MM.1S (cell line): ENCODE results near the gene ZNF488.

ENCODE experiments used
- DNase-seq: peaks from one replicate; pipeline ENCODE4 v3.0.0-alpha.2; 2015
- H2AFZ ChIP-seq: fragments of 300-600 bp; sonication (generic); 2 replicates; pipeline ENCODE4 v1.6.0; 2016; ENCODE audit warnings: antibody characterized with exemption, low read length
- H3F3A ChIP-seq: fragments of 300-600 bp; sonication (generic); 2 replicates; pipeline ENCODE4 v1.6.1; 2016; ENCODE audit warnings: mild to moderate bottlenecking, antibody characterized with exemption, low read length, moderate library complexity, mixed read lengths; ENCODE audit not compliant: insufficient read depth
- H3K27ac ChIP-seq: fragments of 300-600 bp; sonication (generic); 2 replicates; pipeline ENCODE4 v1.5.1; 2016; ENCODE audit warnings: mild to moderate bottlenecking, low read length
- H3K27me3 ChIP-seq: fragments of 300-600 bp; sonication (generic); replicated peaks from 2 replicates; pipeline ENCODE4 v1.6.0; 2016; ENCODE audit warnings: low read length; ENCODE audit not compliant: insufficient read depth
- H3K36me3 ChIP-seq: fragments of 300-600 bp; sonication (generic); replicated peaks from 2 replicates; pipeline ENCODE4 v1.6.1; 2016; ENCODE audit warnings: mild to moderate bottlenecking, low read length, mixed read lengths; ENCODE audit not compliant: insufficient read depth
- H3K4me1 ChIP-seq: fragments of 300-600 bp; sonication (generic); 2 replicates; pipeline ENCODE4 v1.6.1; 2016; ENCODE audit warnings: low read length, mixed read lengths
- H3K4me2 ChIP-seq: fragments of 300-600 bp; sonication (generic); 2 replicates; pipeline ENCODE4 v1.6.0; 2016; ENCODE audit warnings: low read depth, low read length
- H3K4me3 ChIP-seq: fragments of 300-600 bp; sonication (generic); 2 replicates; pipeline ENCODE4 v1.5.1; 2016; ENCODE audit warnings: low read length, mixed read lengths
- H3K79me2 ChIP-seq: fragments of 300-600 bp; sonication (generic); 2 replicates; pipeline ENCODE4 v1.6.1; 2016; ENCODE audit warnings: mixed run types, low read length, mixed read lengths
- H3K9ac ChIP-seq: fragments of 300-600 bp; sonication (generic); 2 replicates; pipeline ENCODE4 v1.6.1; 2016; ENCODE audit warnings: low read length, mixed read lengths
- H3K9me2 ChIP-seq: fragments of 300-600 bp; sonication (generic); replicated peaks from 2 replicates; pipeline ENCODE4 v1.6.1; 2016; ENCODE audit warnings: mild to moderate bottlenecking, low read length, mixed read lengths; ENCODE audit not compliant: insufficient read depth
- H3K9me3 ChIP-seq: fragments of 300-600 bp; sonication (generic); replicated peaks from 2 replicates; pipeline ENCODE4 v1.6.1; 2016; ENCODE audit warnings: mild to moderate bottlenecking, low read length, mixed read lengths; ENCODE audit not compliant: insufficient read depth
- H4K20me1 ChIP-seq: fragments of 300-600 bp; sonication (generic); 2 replicates; pipeline ENCODE4 v1.6.1; 2016; ENCODE audit warnings: mild to moderate bottlenecking, low read length, moderate library complexity, mixed read lengths; ENCODE audit not compliant: insufficient read depth
- EZH2 ChIP-seq: fragments of 300-600 bp; sonication (generic); optimal IDR thresholded peaks from 2 replicates; pipeline ENCODE3; 2017; ENCODE audit warnings: low read depth, mild to moderate bottlenecking, antibody characterized with exemption, low read length, mixed read lengths
- EZH2phosphoT487 ChIP-seq: fragments of 300-600 bp; sonication (generic); IDR thresholded peaks from 2 replicates; pipeline ENCODE4 v1.6.1; 2018; ENCODE audit warnings: antibody characterized with exemption, low read length
- TF ChIP-seq, protein P1 (sequence below): fragments of 300-600 bp; sonication (generic); IDR thresholded peaks from 2 replicates; pipeline ENCODE4 v1.5.1; 2016; ENCODE audit warnings: antibody characterized with exemption, low read length, mixed read lengths

The ZNF488 gene

DNA sequence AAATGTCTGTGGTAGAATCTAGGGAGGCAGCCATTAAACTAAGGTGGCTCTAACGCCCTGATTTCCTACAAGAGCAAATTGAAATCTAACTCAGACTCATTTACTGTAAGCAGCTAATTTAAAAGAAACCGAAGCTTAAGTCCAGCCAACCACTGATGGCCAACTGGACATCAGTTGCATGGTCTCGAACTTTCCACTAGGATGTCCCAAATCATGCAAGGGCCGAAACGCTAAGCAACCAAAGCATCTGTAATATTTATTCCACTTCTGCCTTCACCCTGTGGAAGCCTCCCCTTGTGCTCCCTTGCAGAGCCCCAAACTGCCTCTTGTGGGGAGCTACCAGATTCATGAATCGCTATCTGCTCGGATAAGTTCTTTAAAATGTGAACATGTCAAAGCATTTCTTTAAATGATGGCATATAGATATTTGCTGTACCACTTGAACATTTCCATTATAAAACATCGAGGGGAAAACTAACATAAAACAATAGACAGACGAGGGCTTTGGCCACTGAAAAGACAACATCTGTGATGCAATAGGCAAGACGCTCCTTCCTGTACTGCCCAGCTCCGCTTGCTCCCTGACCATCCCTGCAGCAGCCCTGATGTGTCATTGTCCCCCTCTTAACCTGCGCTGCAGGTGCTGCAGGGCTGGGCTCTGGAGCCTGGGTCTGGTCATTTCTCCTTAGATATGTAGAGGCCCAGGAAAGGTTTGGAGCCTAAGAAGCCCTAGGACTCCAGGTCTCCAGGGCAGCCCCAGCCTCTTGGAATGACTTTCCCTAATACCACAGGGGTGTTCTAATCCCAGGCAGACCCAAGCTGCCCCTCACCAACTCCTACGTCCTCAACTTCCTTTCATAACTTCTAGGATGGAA lies 38.9 kb downstream of the ZNF488 start:
- H3F3A ChIP-seq: no peaks in the 10 kb centered on the region
- H3K9me3 ChIP-seq: no peaks in the 10 kb centered on the region
- no peak overlapping the region for H3K4me2 ChIP-seq
- no peaks in the 10 kb centered on the region for H3K9me2 ChIP-seq
- no peak overlapping the region for H2AFZ ChIP-seq
- no peaks in the 10 kb centered on the region for H3K36me3 ChIP-seq
- H3K27me3 ChIP-seq: peaks cover 32% of the 10 kb centered on the region
- H3K79me2 ChIP-seq: no peaks in the 10 kb centered on the region
- DNase-seq: no peak
- no peak overlapping the region for H3K27ac ChIP-seq
- H3K4me3 ChIP-seq: no peak overlapping the region
- H3K4me1 ChIP-seq: no peaks in the 10 kb centered on the region
- TF ChIP-seq, protein P1, sequence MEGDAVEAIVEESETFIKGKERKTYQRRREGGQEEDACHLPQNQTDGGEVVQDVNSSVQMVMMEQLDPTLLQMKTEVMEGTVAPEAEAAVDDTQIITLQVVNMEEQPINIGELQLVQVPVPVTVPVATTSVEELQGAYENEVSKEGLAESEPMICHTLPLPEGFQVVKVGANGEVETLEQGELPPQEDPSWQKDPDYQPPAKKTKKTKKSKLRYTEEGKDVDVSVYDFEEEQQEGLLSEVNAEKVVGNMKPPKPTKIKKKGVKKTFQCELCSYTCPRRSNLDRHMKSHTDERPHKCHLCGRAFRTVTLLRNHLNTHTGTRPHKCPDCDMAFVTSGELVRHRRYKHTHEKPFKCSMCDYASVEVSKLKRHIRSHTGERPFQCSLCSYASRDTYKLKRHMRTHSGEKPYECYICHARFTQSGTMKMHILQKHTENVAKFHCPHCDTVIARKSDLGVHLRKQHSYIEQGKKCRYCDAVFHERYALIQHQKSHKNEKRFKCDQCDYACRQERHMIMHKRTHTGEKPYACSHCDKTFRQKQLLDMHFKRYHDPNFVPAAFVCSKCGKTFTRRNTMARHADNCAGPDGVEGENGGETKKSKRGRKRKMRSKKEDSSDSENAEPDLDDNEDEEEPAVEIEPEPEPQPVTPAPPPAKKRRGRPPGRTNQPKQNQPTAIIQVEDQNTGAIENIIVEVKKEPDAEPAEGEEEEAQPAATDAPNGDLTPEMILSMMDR: no peak
- TF ChIP-seq EZH2 (no peak), EZH2phosphoT487 (no peak)
- no peaks in the 10 kb centered on the region for H4K20me1 ChIP-seq
- H3K9ac ChIP-seq: no peak overlapping the region

DNA sequence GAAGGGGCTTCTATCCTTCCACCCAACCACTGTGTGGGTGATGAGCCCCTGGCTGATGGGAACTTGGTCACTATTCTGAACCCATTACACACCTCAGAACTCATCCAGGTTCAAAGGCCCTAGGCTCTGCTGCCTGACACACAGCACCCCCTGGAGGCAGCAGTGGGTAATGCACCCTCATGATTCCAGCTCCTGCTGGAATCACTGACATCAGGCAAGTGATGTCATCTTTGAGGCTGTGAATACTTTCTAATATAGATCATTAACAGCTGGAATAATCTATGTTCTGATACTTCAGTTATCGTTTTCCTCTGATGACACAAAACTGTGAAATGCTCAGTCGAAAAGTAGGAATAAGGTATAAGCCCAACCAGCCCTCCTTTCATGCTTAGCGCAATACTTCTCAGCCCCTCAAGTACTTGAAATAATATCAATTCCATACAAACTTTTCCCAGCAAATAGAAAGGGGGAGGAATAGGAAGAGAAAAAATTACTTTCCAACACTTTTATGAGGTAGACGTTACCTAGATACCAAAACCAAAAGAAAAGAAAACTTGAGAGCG lies 43.4 kb downstream of the ZNF488 start:
- Histone ChIP-seq H2AFZ (no peak overlapping the region), H3K9ac (no peak overlapping the region), H3K27ac (no peak overlapping the region), H3K79me2 (no peaks in the 10 kb centered on the region), H3K27me3 (peaks cover 4% of the 10 kb centered on the region; the same call in 1 of the 2 replicates), H3K9me3 (no peaks in the 10 kb centered on the region), H3K9me2 (no peaks in the 10 kb centered on the region), H3K36me3 (no peaks in the 10 kb centered on the region), H3K4me1 (no peaks in the 10 kb centered on the region), H3F3A (no peaks in the 10 kb centered on the region), H3K4me3 (no peak overlapping the region), H3K4me2 (no peak overlapping the region), H4K20me1 (no peaks in the 10 kb centered on the region)
- no peak for TF ChIP-seq EZH2phosphoT487
- TF ChIP-seq, protein P1: peak; percentile 98
- peak; percentile 46 for DNase-seq

DNA sequence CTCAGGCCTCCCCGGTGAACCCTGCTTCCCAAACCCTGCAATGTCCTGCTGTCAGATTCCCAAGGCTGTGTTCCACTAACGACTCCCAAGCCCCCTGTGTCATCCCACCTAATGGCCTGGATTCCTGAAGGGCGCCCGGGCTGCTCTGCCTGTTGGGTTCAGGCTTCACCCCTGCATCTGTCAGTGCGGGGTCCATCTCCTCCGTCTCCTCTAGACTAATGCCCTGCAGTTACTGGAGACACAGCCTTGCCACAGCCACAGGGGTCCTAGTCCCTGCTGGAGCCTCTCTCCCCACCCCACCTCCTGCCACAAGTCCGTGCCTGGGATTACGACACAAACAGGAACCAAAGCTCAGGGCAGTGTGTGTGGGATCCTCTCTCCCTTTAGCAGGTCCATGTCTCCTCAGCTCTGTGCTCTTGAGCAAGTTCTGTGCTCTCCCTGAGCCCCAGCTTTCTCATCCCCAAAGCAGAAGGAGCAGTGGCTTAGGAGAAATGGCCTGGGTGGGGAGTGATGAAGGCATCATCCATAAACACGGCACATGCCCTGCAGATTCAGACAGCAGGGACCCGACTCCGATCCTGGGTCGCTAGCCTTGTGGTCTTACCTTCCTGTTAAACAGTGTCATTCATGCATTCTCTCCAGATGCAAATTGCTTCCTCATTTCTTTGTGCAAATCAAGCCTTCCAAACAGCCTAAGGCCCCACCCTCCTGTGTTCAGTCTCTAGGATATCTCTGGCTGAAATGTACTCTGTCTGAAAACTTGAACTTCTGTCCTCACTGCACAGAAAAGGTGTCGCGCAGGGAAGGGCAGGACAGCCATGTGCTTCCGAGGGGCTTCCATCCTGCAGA lies 44.1 kb downstream of the ZNF488 start:
- Histone ChIP-seq H3K4me2 (no peak overlapping the region), H3K36me3 (no peaks in the 10 kb centered on the region), H3K27ac (no peak overlapping the region), H3K9ac (no peak overlapping the region), H3K79me2 (no peaks in the 10 kb centered on the region), H3K27me3 (peaks cover under 1% of the 10 kb centered on the region; the same call in 1 of the 2 replicates), H4K20me1 (no peaks in the 10 kb centered on the region), H3K4me3 (no peak overlapping the region), H3K4me1 (no peaks in the 10 kb centered on the region), H3K9me2 (no peaks in the 10 kb centered on the region), H3F3A (no peaks in the 10 kb centered on the region), H2AFZ (no peak overlapping the region), H3K9me3 (no peaks in the 10 kb centered on the region)
- TF ChIP-seq EZH2 (no peak), EZH2phosphoT487 (no peak)
- TF ChIP-seq, protein P1: no peak
- DNase-seq: no peak
